CD4-positive, alpha-beta T cell (primary cell): ENCODE data around the gene ZNF334. TPM values are rescaled to one million over a fixed set of nuclear protein-coding genes. Genes with fewer than 3 reads are reported as not detected.

Experiments
- ATAC-seq: fragments of 200-7000 bp; cut with Tn5 transposase; one replicate; pipeline ENCODE4 v1.10.0; 2022; ENCODE audit warnings: mild to moderate bottlenecking; ENCODE audit not compliant: poor library complexity
- CTCF ChIA-PET: fragments of 350-600 bp; sonication (Branson Sonifier 250); formaldehyde crosslinking; loops from one replicate; lab custom pipeline; 2021; ENCODE audit warnings: antibody characterized with exemption, inconsistent platforms; lab: Charles Lee
- POLR2A ChIA-PET: fragments of 350-600 bp; sonication (Branson Sonifier 250); formaldehyde crosslinking; loops from one replicate; lab custom pipeline; 2021; ENCODE audit warnings: antibody characterized with exemption, inconsistent platforms; lab: Charles Lee
- DNase-seq, 14 experiments: peaks; one replicate each; pipeline ENCODE4 v3.0.0-alpha.2; 2013 to 2020; ENCODE audit warnings: mixed read lengths in 2 of 14
- H3K27ac ChIP-seq, 2 donors: one replicate each; pipeline versions ENCODE4 v1.5.1 to v1.7.0; 2013; ENCODE audit warnings: low read length in 2 of 2, low read depth in 1 of 2, mild to moderate bottlenecking in 1 of 2
- H3K27me3 ChIP-seq, 2 experiments: 1 replicate in 1 of 2; 2 replicates in 1 of 2; pipeline versions ENCODE4 v1.6.1 to v1.7.0; 2013; ENCODE audit warnings: low read length in 2 of 2, control low read depth in 1 of 2, mild to moderate bottlenecking in 1 of 2, moderate library complexity in 1 of 2; ENCODE audit not compliant: insufficient read depth in 2 of 2, control insufficient read depth in 1 of 2
- H3K36me3 ChIP-seq: one replicate; pipeline ENCODE4 v1.6.1; 2013; ENCODE audit warnings: low read length, control low read depth; ENCODE audit not compliant: insufficient read depth
- H3K4me1 ChIP-seq: one replicate; pipeline ENCODE4 v1.6.1; 2013; ENCODE audit warnings: low read length, control low read depth; ENCODE audit not compliant: insufficient read depth
- H3K4me3 ChIP-seq: one replicate; pipeline ENCODE4 v1.5.1; 2013; ENCODE audit warnings: mild to moderate bottlenecking, low read length, moderate library complexity
- H3K9me3 ChIP-seq, 2 experiments: 1 replicate in 1 of 2; 2 replicates in 1 of 2; pipeline versions ENCODE4 v1.6.1 to v1.7.0; 2013; ENCODE audit warnings: low read length in 2 of 2, mild to moderate bottlenecking in 2 of 2, control low read depth in 1 of 2, moderate library complexity in 1 of 2; ENCODE audit not compliant: control insufficient read depth in 1 of 2, insufficient read depth in 1 of 2
- H3K27ac Mint-ChIP-seq: one replicate; pipeline ENCODE4 v1.8.0; 2020; ENCODE audit warnings: mixed read lengths
- H3K27me3 Mint-ChIP-seq: one replicate; pipeline ENCODE4 v1.8.0; 2021; ENCODE audit warnings: mixed read lengths
- H3K36me3 Mint-ChIP-seq: one replicate; pipeline ENCODE4 v1.8.0; 2021; ENCODE audit warnings: low read depth, mixed read lengths
- H3K4me1 Mint-ChIP-seq: one replicate; pipeline ENCODE4 v1.8.0; 2021; ENCODE audit warnings: low read depth, mixed read lengths
- H3K4me3 Mint-ChIP-seq: one replicate; pipeline ENCODE4 v1.8.0; 2020; ENCODE audit warnings: mild to moderate bottlenecking, mixed read lengths
- H3K9me3 Mint-ChIP-seq: one replicate; pipeline ENCODE4 v1.8.0; 2020; ENCODE audit warnings: mixed read lengths
- intact Hi-C, 2 experiments: fragments of 100-400 bp; cut with DNase I in 1 of 2; cut with micrococcal nuclease in 1 of 2; formaldehyde crosslinking; loops; one replicate each; pipeline versions ENCODE4 v1.15.1 to v1.9.0; 2023 to 2025; cut with DNase I, micrococcal nuclease
- total RNA-seq, 174 experiments: library from RNA in 2 of 174; stranded (reverse) in 2 of 174; gene quantifications; one replicate each; pipeline ENCODE4 v1.2.3 and lab custom pipeline; 2021 to 2026
- TF ChIP-seq, protein P1 (sequence below): fragments of 200-600 bp; IDR thresholded peaks from one replicate; pipeline ENCODE4 v1.8.0; 2022; ENCODE audit warnings: antibody characterized with exemption, mild to moderate bottlenecking

The ZNF334 gene
- total RNA-seq, 2 experiments from 2014 or later = 0.19 to 0.28 TPM

DNA sequence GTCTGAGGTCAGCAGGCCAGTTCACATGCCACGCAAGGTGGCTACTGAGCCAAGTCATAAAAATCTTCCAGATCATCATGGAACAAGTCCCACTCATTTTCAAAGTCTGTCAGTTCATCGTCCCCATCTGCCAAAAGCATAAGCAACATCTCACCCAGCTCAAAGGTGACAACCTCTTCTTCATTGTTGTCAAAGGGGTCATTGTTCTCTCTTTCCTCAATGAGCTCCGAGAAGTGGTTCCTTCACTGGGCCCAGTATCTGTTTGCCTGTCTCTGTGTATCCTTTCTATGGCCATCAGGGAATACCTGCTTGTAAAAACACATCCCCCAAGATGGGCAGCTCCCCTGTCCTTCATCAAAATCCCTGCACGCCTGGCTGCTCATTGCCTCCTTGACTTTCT lies 49.5 kb downstream of the ZNF334 start:
- DNase-seq (no peak), ATAC-seq (no peak)
- H3K36me3 ChIP-seq = no peaks in the 10 kb centered on the region
- no peaks in the 10 kb centered on the region for H3K9me3 Mint-ChIP-seq
- CTCF ChIA-PET = no interaction called here
- H3K4me1 Mint-ChIP-seq = no peaks in the 10 kb centered on the region
- intact Hi-C loops = no loop called here
- no peaks in the 10 kb centered on the region for H3K9me3 ChIP-seq
- peaks cover 7 to 11% of the 10 kb centered on the region in 2 experiments for H3K27me3 ChIP-seq
- peaks cover 53% of the 10 kb centered on the region for H3K27me3 Mint-ChIP-seq
- no peak overlapping the region for H3K4me3 Mint-ChIP-seq
- H3K27ac ChIP-seq = no peak overlapping the region
- TF ChIP-seq, protein P1, sequence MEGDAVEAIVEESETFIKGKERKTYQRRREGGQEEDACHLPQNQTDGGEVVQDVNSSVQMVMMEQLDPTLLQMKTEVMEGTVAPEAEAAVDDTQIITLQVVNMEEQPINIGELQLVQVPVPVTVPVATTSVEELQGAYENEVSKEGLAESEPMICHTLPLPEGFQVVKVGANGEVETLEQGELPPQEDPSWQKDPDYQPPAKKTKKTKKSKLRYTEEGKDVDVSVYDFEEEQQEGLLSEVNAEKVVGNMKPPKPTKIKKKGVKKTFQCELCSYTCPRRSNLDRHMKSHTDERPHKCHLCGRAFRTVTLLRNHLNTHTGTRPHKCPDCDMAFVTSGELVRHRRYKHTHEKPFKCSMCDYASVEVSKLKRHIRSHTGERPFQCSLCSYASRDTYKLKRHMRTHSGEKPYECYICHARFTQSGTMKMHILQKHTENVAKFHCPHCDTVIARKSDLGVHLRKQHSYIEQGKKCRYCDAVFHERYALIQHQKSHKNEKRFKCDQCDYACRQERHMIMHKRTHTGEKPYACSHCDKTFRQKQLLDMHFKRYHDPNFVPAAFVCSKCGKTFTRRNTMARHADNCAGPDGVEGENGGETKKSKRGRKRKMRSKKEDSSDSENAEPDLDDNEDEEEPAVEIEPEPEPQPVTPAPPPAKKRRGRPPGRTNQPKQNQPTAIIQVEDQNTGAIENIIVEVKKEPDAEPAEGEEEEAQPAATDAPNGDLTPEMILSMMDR = no peak
- H3K36me3 Mint-ChIP-seq = no peaks in the 10 kb centered on the region
- H3K27ac Mint-ChIP-seq = no peak overlapping the region
- H3K4me1 ChIP-seq = peaks cover 5% of the 10 kb centered on the region
- no peak overlapping the region for H3K4me3 ChIP-seq
- POLR2A ChIA-PET = no interaction called here

DNA sequence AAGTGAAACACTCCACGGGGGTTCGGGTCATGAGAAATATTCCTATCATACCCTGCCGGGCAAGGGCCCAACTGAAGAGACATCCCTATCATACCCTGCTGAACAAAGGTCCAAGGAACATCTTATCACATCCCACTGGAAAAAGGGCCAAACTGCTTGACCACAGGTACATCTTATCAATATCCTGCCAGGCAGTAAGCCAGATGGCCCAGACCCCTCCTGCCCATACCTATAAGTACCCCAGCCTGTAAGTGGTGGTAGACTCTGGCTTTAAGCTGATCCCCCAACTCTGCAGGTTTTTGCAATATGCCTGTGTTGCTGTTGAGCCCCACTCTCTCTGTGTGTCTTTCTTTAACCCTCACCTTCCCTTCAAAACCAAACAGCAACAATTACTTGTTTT lies 51.6 kb downstream of the ZNF334 start:
- H3K4me3 ChIP-seq = no peak overlapping the region
- Mint-ChIP-seq H3K4me1 (no peaks in the 10 kb centered on the region), H3K9me3 (peaks cover under 1% of the 10 kb centered on the region), H3K36me3 (no peaks in the 10 kb centered on the region), H3K27me3 (peaks cover 65% of the 10 kb centered on the region), H3K4me3 (no peak overlapping the region), H3K27ac (no peak overlapping the region)
- H3K36me3 ChIP-seq = no peaks in the 10 kb centered on the region
- H3K9me3 ChIP-seq = peaks cover 12% of the 10 kb centered on the region in 2 experiments
- no peak overlapping the region for H3K27ac ChIP-seq
- TF ChIP-seq, protein P1 = no peak
- peaks cover 17 to 20% of the 10 kb centered on the region in 2 experiments for H3K27me3 ChIP-seq
- CTCF ChIA-PET = no interaction called here
- no peak for DNase-seq
- intact Hi-C loops = no loop called here
- no peak for ATAC-seq
- POLR2A ChIA-PET = no interaction called here
- peaks cover 5% of the 10 kb centered on the region for H3K4me1 ChIP-seq

DNA sequence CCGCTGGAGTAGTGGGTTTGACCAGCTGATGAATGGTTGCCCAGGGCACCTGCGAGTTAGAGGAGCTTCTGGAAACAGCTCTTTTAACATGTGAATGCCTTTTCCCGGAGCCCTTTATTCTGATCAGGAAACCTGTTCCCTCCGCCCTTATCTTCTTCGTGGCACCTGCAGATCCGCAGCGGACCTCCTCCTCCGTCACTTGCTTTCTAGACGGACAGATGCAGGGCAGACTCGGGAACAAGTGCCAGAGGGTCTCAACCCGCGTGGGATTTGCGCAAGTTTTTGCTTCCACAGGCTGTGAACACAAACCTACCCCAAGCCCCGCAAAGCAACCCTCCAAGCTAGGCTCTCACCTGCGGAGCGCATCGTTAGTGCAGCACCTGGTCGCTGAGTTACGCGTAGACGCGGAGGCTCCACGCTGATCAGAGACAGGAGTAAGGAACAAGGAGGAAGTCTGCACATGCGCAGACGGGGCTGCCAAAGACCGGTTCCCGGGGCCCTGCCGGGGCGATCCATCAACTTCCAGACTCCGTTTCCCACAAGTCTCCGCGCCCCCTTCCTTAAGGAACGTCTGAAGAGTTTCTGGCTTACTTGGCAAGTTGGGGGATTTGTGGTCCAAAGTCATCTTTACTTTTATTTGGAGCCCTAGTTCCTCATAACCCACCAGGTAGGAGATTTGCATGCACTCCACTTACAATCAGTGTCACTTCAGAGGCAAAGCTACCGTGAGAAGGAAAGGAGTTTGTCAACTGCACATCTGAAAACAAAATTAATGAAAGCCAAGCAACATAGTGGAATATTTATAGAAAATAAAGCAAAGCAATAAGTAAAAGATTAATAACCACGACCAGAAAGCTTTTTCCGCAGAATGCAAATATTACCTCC lies 54.3 kb downstream of the ZNF334 start:
- Histone ChIP-seq H3K4me3 (no peak overlapping the region), H3K9me3 (peaks cover 12 to 27% of the 10 kb centered on the region in 2 experiments), H3K27ac (no peak overlapping the region), H3K27me3 (peaks cover 17 to 20% of the 10 kb centered on the region in 2 experiments), H3K4me1 (peaks cover 5% of the 10 kb centered on the region), H3K36me3 (no peaks in the 10 kb centered on the region)
- intact Hi-C loops = no loop called here
- TF ChIP-seq, protein P1 = no peak
- ChIA-PET CTCF (no interaction called here), POLR2A (interaction anchor here (1.0 kb wide), 1 partner anchor 10 kb away, joined by 3 read pairs; no protein-coding TSS in a partner anchor)
- ATAC-seq (no peak), DNase-seq (peak in 4 of 14 experiments; percentile 6 to 15 (median 12))
- H3K4me3 Mint-ChIP-seq = no peak overlapping the region
- H3K36me3 Mint-ChIP-seq = no peaks in the 10 kb centered on the region
- H3K4me1 Mint-ChIP-seq = no peaks in the 10 kb centered on the region
- no peak overlapping the region for H3K27ac Mint-ChIP-seq
- H3K27me3 Mint-ChIP-seq = peaks cover 66% of the 10 kb centered on the region
- H3K9me3 Mint-ChIP-seq = peaks cover 10% of the 10 kb centered on the region
